ENCODE measurements around the gene EIF4B.

- TF ChIP-seq CTCF (IDR thresholded peaks at IDR 0.05) (no peak), POLR2A (IDR thresholded peaks at IDR 0.05) (no peak)
These were observed 61.1 kb downstream of the EIF4B start for GRCh38 chr12:53067074-53067992.

Measured in adrenal gland (tissue), 5 donors.